Karpas-422 (cell line): ENCODE measurements around the gene FAM187B. TPM values are rescaled to one million over a fixed set of nuclear protein-coding genes. Genes with fewer than 3 reads are reported as not detected.
"Not testable (repeated sequence)": the region's sequence is repeated elsewhere in the genome, so short reads cannot be mapped to it uniquely, and the experiment has no call there.

Source experiments
- DNase-seq: peaks from one replicate; pipeline ENCODE4 v3.0.0-alpha.2; 2015
- H2AFZ ChIP-seq: fragments of 200-600 bp; sonication (generic); 2 replicates; pipeline ENCODE4 v1.6.1; 2014; ENCODE audit warnings: antibody characterized with exemption, low read length, mixed read lengths
- H3K27ac ChIP-seq: fragments of 200-600 bp; sonication (generic); 2 replicates; pipeline ENCODE4 v1.5.1; 2014; ENCODE audit warnings: mild to moderate bottlenecking, low read length, moderate library complexity
- H3K27me3 ChIP-seq: fragments of 200-600 bp; sonication (generic); 2 replicates; pipeline ENCODE4 v1.6.1; 2014; ENCODE audit warnings: low read length, mixed read lengths
- H3K36me3 ChIP-seq: fragments of 200-600 bp; sonication (generic); 2 replicates; pipeline ENCODE4 v1.6.1; 2014; ENCODE audit warnings: low read length, mixed read lengths; ENCODE audit not compliant: insufficient read depth
- H3K4me1 ChIP-seq: fragments of 200-600 bp; sonication (generic); 2 replicates; pipeline ENCODE4 v1.6.1; 2014; ENCODE audit warnings: mild to moderate bottlenecking, low read length, mixed read lengths
- H3K4me2 ChIP-seq: fragments of 200-600 bp; sonication (generic); 2 replicates; pipeline ENCODE4 v1.6.1; 2014; ENCODE audit warnings: low read length, low read depth, mild to moderate bottlenecking; ENCODE audit not compliant: poor library complexity, severe bottlenecking
- H3K4me3 ChIP-seq: fragments of 200-600 bp; sonication (generic); 2 replicates; pipeline ENCODE4 v1.5.1; 2014; ENCODE audit warnings: mild to moderate bottlenecking, antibody characterized with exemption, low read length, mixed read lengths
- H3K79me2 ChIP-seq: fragments of 200-600 bp; sonication (generic); 2 replicates; pipeline ENCODE4 v1.6.1; 2014; ENCODE audit warnings: mild to moderate bottlenecking, low read length, mixed read lengths
- H3K9ac ChIP-seq: fragments of 200-600 bp; sonication (generic); 2 replicates; pipeline ENCODE4 v1.6.0; 2014; ENCODE audit warnings: low read length
- H3K9me2 ChIP-seq: fragments of 200-600 bp; sonication (generic), shearing (Covaris generic); replicated peaks from 2 replicates; pipeline ENCODE4 v1.6.0; 2014; ENCODE audit warnings: mild to moderate bottlenecking, low read length, moderate library complexity; ENCODE audit not compliant: insufficient read depth
- H3K9me3 ChIP-seq: fragments of 300-700, 200-600 bp; sonication (generic); 2 replicates; pipeline ENCODE4 v1.6.1; 2014; ENCODE audit warnings: low read length, mixed read lengths
- H4K20me1 ChIP-seq: fragments of 200-600 bp; sonication (generic); 2 replicates; pipeline ENCODE4 v1.6.1; 2014; ENCODE audit warnings: mild to moderate bottlenecking, antibody characterized with exemption, low read length, low read depth; ENCODE audit not compliant: insufficient read depth
- total RNA-seq: library from RNA; depleted of rRNA; stranded (reverse); fragments of >200 nt; shearing (Covaris generic); gene quantifications from 2 replicates; pipeline ENCODE4 v1.2.3, GENCODE V29; 2014; ENCODE audit warnings: low replicate concordance

Gene FAM187B
- total RNA-seq, 1 experiment from 2014 or later, result not detected

GRCh38 chr19:35205733-35206323 lies 22.7 kb downstream of the FAM187B start:
- H3K9me2 ChIP-seq, result no peaks in the 10 kb centered on the region
- H3K36me3 ChIP-seq, result no peaks in the 10 kb centered on the region
- H3K79me2 ChIP-seq, result no peaks in the 10 kb centered on the region
- no peak overlapping the region for H3K9ac ChIP-seq
- H3K27ac ChIP-seq, result no peak overlapping the region
- H3K27me3 ChIP-seq, result no peaks in the 10 kb centered on the region
- H3K4me2 ChIP-seq, result no peak overlapping the region
- H3K4me3 ChIP-seq, result no peak overlapping the region
- H3K4me1 ChIP-seq, result peaks cover 24% of the 10 kb centered on the region
- no peaks in the 10 kb centered on the region for H3K9me3 ChIP-seq
- DNase-seq, result no peak
- H2AFZ ChIP-seq, result no peak overlapping the region
- H4K20me1 ChIP-seq, result no peaks in the 10 kb centered on the region

GRCh38 chr19:35204799-35205732 lies 23.5 kb downstream of the FAM187B start:
- H2AFZ ChIP-seq, result peak overlapping the region; percentile 55; the same call in 1 of the 2 replicates
- no peaks in the 10 kb centered on the region for H3K36me3 ChIP-seq
- no peak overlapping the region for H3K4me3 ChIP-seq
- H3K4me1 ChIP-seq, result peaks cover 24% of the 10 kb centered on the region
- no peaks in the 10 kb centered on the region for H3K9me2 ChIP-seq
- H3K9me3 ChIP-seq, result no peaks in the 10 kb centered on the region
- H3K79me2 ChIP-seq, result no peaks in the 10 kb centered on the region
- H3K27ac ChIP-seq, result no peak overlapping the region; the same call in 1 of the 2 replicates
- H3K9ac ChIP-seq, result peak overlapping the region; percentile 23
- H3K4me2 ChIP-seq, result peak overlapping the region; percentile 38
- no peaks in the 10 kb centered on the region for H3K27me3 ChIP-seq
- peak; percentile 89 for DNase-seq
- H4K20me1 ChIP-seq, result no peaks in the 10 kb centered on the region

GRCh38 chr19:35202722-35203688 lies 25.5 kb downstream of the FAM187B start:
- Histone ChIP-seq H3K4me1 (peaks cover 24% of the 10 kb centered on the region), H3K4me3 (no peak overlapping the region), H3K79me2 (no peaks in the 10 kb centered on the region), H3K27me3 (no peaks in the 10 kb centered on the region), H3K4me2 (no peak overlapping the region), H3K27ac (no peak overlapping the region), H3K9me3 (no peaks in the 10 kb centered on the region), H4K20me1 (no peaks in the 10 kb centered on the region), H3K9ac (no peak overlapping the region), H3K9me2 (no peaks in the 10 kb centered on the region), H2AFZ (no peak overlapping the region), H3K36me3 (no peaks in the 10 kb centered on the region)
- DNase-seq, result no peak

GRCh38 chr19:35199481-35199880 lies 29.1 kb downstream of the FAM187B start:
- Histone ChIP-seq H3K4me2 (no peak overlapping the region), H3K9me2 (no peaks in the 10 kb centered on the region), H3K9me3 (no peaks in the 10 kb centered on the region), H3K9ac (no peak overlapping the region), H4K20me1 (no peaks in the 10 kb centered on the region), H3K4me3 (no peak overlapping the region), H3K27me3 (no peaks in the 10 kb centered on the region), H3K36me3 (no peaks in the 10 kb centered on the region), H3K79me2 (no peaks in the 10 kb centered on the region), H3K27ac (no peak overlapping the region), H2AFZ (no peak overlapping the region), H3K4me1 (peaks cover 8% of the 10 kb centered on the region)
- DNase-seq, result no peak

GRCh38 chr19:35196861-35197260 lies 31.7 kb downstream of the FAM187B start:
- H3K4me3 ChIP-seq, H3K4me1 ChIP-seq, H3K36me3 ChIP-seq, H3K9ac ChIP-seq, H3K27me3 ChIP-seq, H4K20me1 ChIP-seq, H3K27ac ChIP-seq, H3K79me2 ChIP-seq, H3K9me3 ChIP-seq, H3K4me2 ChIP-seq, H2AFZ ChIP-seq, DNase-seq, H3K9me2 ChIP-seq: not testable (repeated sequence)

- Histone ChIP-seq H3K27ac (no peak overlapping the region), H3K4me1 (no peaks in the 10 kb centered on the region), H3K9me3 (peaks cover 4% of the 10 kb centered on the region; the same call in 1 of the 2 replicates), H3K9me2 (no peaks in the 10 kb centered on the region), H3K4me2 (no peak overlapping the region), H4K20me1 (no peaks in the 10 kb centered on the region), H2AFZ (no peak overlapping the region), H3K36me3 (no peaks in the 10 kb centered on the region), H3K4me3 (no peak overlapping the region), H3K9ac (no peak overlapping the region), H3K79me2 (no peaks in the 10 kb centered on the region), H3K27me3 (no peaks in the 10 kb centered on the region; the same call in 1 of the 2 replicates)
- no peak for DNase-seq
Observed at GRCh38 chr19:35195830-35196229, 32.7 kb downstream of the FAM187B start.

GRCh38 chr19:35194012-35194984 lies 34.2 kb downstream of the FAM187B start:
- Histone ChIP-seq H3K27me3 (no peaks in the 10 kb centered on the region; the same call in 1 of the 2 replicates), H3K79me2 (no peaks in the 10 kb centered on the region), H4K20me1 (no peaks in the 10 kb centered on the region), H3K27ac (no peak overlapping the region), H3K9me3 (peaks cover 4% of the 10 kb centered on the region; the same call in 1 of the 2 replicates), H3K9ac (no peak overlapping the region), H3K4me1 (no peaks in the 10 kb centered on the region), H3K36me3 (no peaks in the 10 kb centered on the region), H3K4me2 (no peak overlapping the region), H3K9me2 (no peaks in the 10 kb centered on the region), H2AFZ (no peak overlapping the region), H3K4me3 (no peak overlapping the region)
- DNase-seq, result no peak
